ENCODE measurements around the gene CHKA. TPM values are rescaled to one million over a fixed set of nuclear protein-coding genes. Genes with fewer than 3 reads are reported as not detected.

CHKA gene
- total RNA-seq, 1 experiment from 2014 or later: 63.0 TPM

DNA sequence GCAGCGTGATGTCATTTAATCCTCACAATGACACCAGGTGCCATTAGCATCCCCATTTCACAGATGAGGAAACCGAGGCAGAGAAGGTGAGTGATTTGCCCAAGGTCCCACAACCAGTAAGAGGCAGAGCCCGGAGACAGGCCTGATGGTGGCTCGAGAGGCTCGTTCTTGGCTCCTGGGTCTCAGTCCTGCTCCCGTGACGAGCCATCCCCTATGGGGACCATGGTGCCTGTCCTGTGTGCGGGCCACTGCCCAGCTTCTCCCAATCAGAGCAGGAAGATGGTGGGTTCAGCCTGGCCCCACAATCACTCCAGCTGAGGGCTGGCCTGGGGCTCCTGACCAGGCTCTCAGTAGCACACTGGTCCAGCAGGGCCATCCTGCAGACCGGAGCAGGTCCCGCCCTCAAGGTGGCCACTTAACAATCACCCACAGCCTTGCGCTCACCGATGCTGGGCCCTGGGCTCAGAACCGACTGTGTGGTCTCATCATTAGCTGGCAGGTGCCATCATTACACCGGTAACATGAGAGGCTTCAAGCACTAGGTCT lies 107.5 kb downstream of the CHKA start:
- Histone ChIP-seq H4K20me1 (ENCODE audit: control insufficient read depth, insufficient read depth, insufficient read length) (no peaks in the 10 kb centered on the region), H3K79me2 (ENCODE audit: insufficient read depth, low read length) (no peaks in the 10 kb centered on the region), H2BK5ac (ENCODE audit: insufficient read length, low read length) (no peak overlapping the region), H3K18ac (ENCODE audit: insufficient read length, low read depth, low read length) (no peak overlapping the region), H4K91ac (ENCODE audit: insufficient read length, low read depth, low read length) (no peak overlapping the region), H3K4me1 (ENCODE audit: insufficient read depth, low read length) (no peaks in the 10 kb centered on the region), H3K79me1 (ENCODE audit: insufficient read depth, low read depth, low read length, poor library complexity, severe bottlenecking) (no peaks in the 10 kb centered on the region), H3K56ac (ENCODE audit: insufficient read length, low read depth, low read length) (no peak overlapping the region), H4K8ac (replicated peaks; ENCODE audit: insufficient read length, low read depth, low read length) (no peak overlapping the region), H3K23ac (ENCODE audit: insufficient read length, low read depth, low read length) (no peak overlapping the region), H3K27me3 (ENCODE audit: insufficient read depth, low read length) (no peaks in the 10 kb centered on the region), H3K4me2 (ENCODE audit: insufficient read depth, insufficient read length, low read length) (no peak overlapping the region), H3T11ph (ENCODE audit: low read length) (no peak overlapping the region), H2BK120ac (ENCODE audit: low read depth, low read length, poor library complexity, severe bottlenecking) (no peak overlapping the region), H3K4ac (ENCODE audit: low read depth, low read length) (no peak overlapping the region), H4K5ac (ENCODE audit: insufficient read length, low read depth, low read length) (no peak overlapping the region), H2BK15ac (ENCODE audit: low read depth, low read length) (no peak overlapping the region), H2AK5ac (ENCODE audit: insufficient read length, low read length) (no peak overlapping the region), H3K9me3 (ENCODE audit: control insufficient read depth, low read depth, low read length) (no peaks in the 10 kb centered on the region), H2BK12ac (ENCODE audit: insufficient read length, low read depth, low read length) (no peak overlapping the region), H2AFZ (ENCODE audit: low read length) (no peak overlapping the region), H2BK20ac (ENCODE audit: low read depth, low read length, poor library complexity, severe bottlenecking) (no peak overlapping the region), H3K9ac (ENCODE audit: extremely low read depth, insufficient read length, low read length) (no peak overlapping the region), H3K27ac (ENCODE audit: insufficient read length, low read depth, low read length) (no peak overlapping the region), H3K23me2 (ENCODE audit: insufficient read length, low read depth, low read length, poor library complexity, severe bottlenecking) (no peaks in the 10 kb centered on the region), H3K14ac (ENCODE audit: insufficient read depth, low read length) (no peak overlapping the region; the same call in 1 of the 2 replicates)
- H3K9me3 Mint-ChIP-seq: peaks cover 0 to 5% of the 10 kb centered on the region in 2 experiments; a peak in 1 of 5 replicates
- TF ChIP-seq, protein P1, sequence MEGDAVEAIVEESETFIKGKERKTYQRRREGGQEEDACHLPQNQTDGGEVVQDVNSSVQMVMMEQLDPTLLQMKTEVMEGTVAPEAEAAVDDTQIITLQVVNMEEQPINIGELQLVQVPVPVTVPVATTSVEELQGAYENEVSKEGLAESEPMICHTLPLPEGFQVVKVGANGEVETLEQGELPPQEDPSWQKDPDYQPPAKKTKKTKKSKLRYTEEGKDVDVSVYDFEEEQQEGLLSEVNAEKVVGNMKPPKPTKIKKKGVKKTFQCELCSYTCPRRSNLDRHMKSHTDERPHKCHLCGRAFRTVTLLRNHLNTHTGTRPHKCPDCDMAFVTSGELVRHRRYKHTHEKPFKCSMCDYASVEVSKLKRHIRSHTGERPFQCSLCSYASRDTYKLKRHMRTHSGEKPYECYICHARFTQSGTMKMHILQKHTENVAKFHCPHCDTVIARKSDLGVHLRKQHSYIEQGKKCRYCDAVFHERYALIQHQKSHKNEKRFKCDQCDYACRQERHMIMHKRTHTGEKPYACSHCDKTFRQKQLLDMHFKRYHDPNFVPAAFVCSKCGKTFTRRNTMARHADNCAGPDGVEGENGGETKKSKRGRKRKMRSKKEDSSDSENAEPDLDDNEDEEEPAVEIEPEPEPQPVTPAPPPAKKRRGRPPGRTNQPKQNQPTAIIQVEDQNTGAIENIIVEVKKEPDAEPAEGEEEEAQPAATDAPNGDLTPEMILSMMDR (conservative IDR thresholded peaks at IDR 0.05): no peak
- H3K4me1 Mint-ChIP-seq: peaks cover 16 to 38% of the 10 kb centered on the region in 2 experiments
- no CpG with 5 or more reads among the region's 14 CpGs for WGBS (ENCODE audit: extremely low coverage, insufficient read length, low lambda C conversion rate)
- H3K36me3 Mint-ChIP-seq (ENCODE audit: insufficient read depth in 1 of 3, low read depth in 3 of 3): no peaks in the 10 kb centered on the region; a peak in 1 of 7 replicates
- H3K27ac Mint-ChIP-seq: peak overlapping the region in 1 of 3 experiments; percentile 30; a peak in 2 of 7 replicates
- H3K4me3 Mint-ChIP-seq: peak overlapping the region in 1 of 2 experiments; percentile 42; a peak in 1 of 5 replicates
- H3K27me3 Mint-ChIP-seq (ENCODE audit: low read depth): peaks cover 2% of the 10 kb centered on the region
- DNase-seq: no peak

Data from H9 (cell line).